ENCODE data around the gene LYSMD1. TPM values are rescaled to one million over a fixed set of nuclear protein-coding genes. Genes with fewer than 3 reads are reported as not detected.

LYSMD1 gene
- total and polyA plus RNA-seq, 2 of the 8 experiments (the other 6 are each of a cell fraction or from before 2014, with no cell fraction given): 2.4 to 6.0 TPM

GRCh38 chr1:151128800-151129199 is 36.9 kb downstream of the LYSMD1 start:
- Histone ChIP-seq H3K4me1 (replicated peaks in 1 of 4; ENCODE audit: control insufficient read depth in 3 of 4, insufficient read depth in 4 of 4, low read length in 3 of 4) (peaks cover 0 to 13% (median 10%) of the 10 kb centered on the region in 4 experiments; a peak in 6 of 7 replicates), H3K56ac (replicated peaks; ENCODE audit: insufficient read length, low read depth, low read length) (no peak overlapping the region), H3K14ac (ENCODE audit: insufficient read length) (no peak overlapping the region), H3K9me3 (ENCODE audit: insufficient read depth in 2 of 2, low read depth in 1 of 2, low read length in 1 of 2) (no peaks in the 10 kb centered on the region), H3K18ac (ENCODE audit: extremely low read depth, low read length) (no peak overlapping the region), H3K4ac (replicated peaks; ENCODE audit: insufficient read length, low read depth, low read length) (no peak overlapping the region), H2BK120ac (replicated peaks; ENCODE audit: low read depth, low read length) (no peak overlapping the region), H3K4me2 (ENCODE audit: insufficient read depth in 1 of 2, low read depth in 2 of 2, low read length in 2 of 2) (no peak overlapping the region), H3K23ac (ENCODE audit: insufficient read length) (no peak overlapping the region), H2AK5ac (ENCODE audit: low read depth, low read length) (no peak overlapping the region), H3K79me2 (ENCODE audit: control insufficient read depth in 1 of 2, insufficient read depth in 2 of 2, low read length in 2 of 2) (no peaks in the 10 kb centered on the region), H3K4me3 (ENCODE audit: extremely low read depth in 1 of 4, insufficient read depth in 2 of 4, low read depth in 3 of 4, low read length in 4 of 4) (no peak overlapping the region), H2BK20ac (ENCODE audit: low read length) (no peak overlapping the region), H3K23me2 (ENCODE audit: low read depth, low read length) (peaks cover 15% of the 10 kb centered on the region), H4K8ac (ENCODE audit: extremely low read depth, insufficient read depth, low read length) (no peak overlapping the region), H3K79me1 (ENCODE audit: low read depth, low read length) (no peaks in the 10 kb centered on the region), H4K91ac (replicated peaks; ENCODE audit: insufficient read length, low read length) (no peak overlapping the region), H3K27me3 (replicated peaks in 1 of 4; ENCODE audit: control insufficient read depth in 3 of 4, extremely low read depth in 1 of 4, insufficient read depth in 3 of 4, low read length in 3 of 4) (peaks cover 0 to 25% (median 18%) of the 10 kb centered on the region in 4 experiments; a peak in 5 of 7 replicates), H3K9ac (replicated peaks in 1 of 4; ENCODE audit: extremely low read depth in 1 of 4, low read depth in 3 of 4, low read length in 3 of 4) (no peak overlapping the region), H2AFZ (ENCODE audit: low read length) (no peak overlapping the region), H2BK5ac (ENCODE audit: low read depth, low read length) (no peak overlapping the region), H3K36me3 (ENCODE audit: control insufficient read depth in 2 of 4, insufficient read depth in 4 of 4, low read length in 3 of 4) (no peaks in the 10 kb centered on the region), H2BK15ac (ENCODE audit: low read length) (no peak overlapping the region), H4K5ac (ENCODE audit: insufficient read length, low read depth, low read length) (no peak overlapping the region), H3K27ac (ENCODE audit: low read depth, low read length) (no peak overlapping the region), H4K20me1 (replicated peaks in 1 of 2; ENCODE audit: control insufficient read depth in 1 of 2, insufficient read depth in 2 of 2, low read length in 2 of 2) (peaks cover 0 to 2% of the 10 kb centered on the region in 2 experiments), H2BK12ac (ENCODE audit: low read depth, low read length) (no peak overlapping the region)
- TF ChIP-seq CREB1 (IDR thresholded peaks at IDR 0.05) (no peak), EGR1 (IDR thresholded peaks at IDR 0.05; ENCODE audit: borderline replicate concordance, low read depth, low read length) (no peak), EP300 (IDR thresholded peaks at IDR 0.05; ENCODE audit: borderline replicate concordance in 1 of 2, low read depth in 2 of 2, low read length in 2 of 2) (no peak), CEBPB (IDR thresholded peaks at IDR 0.05; ENCODE audit: low read depth, low read length) (no peak)
- WGBS, 2 experiments (ENCODE audit: extremely low coverage in 1 of 2, insufficient coverage in 1 of 2, insufficient read length in 1 of 2, insufficient replicate concordance in 2 of 2, low coverage in 1 of 2, low lambda C conversion rate in 2 of 2, missing lambda C conversion rate in 1 of 2): 84% methylated on average over 6 of the region's 6 CpGs; no CpG with 5 or more reads in 1 of the 2 experiments
- ChIA-PET POLR2A (ENCODE audit: partially characterized antibody) (interaction anchor here (0.6 to 9.8 kb wide), 4 partner anchors 16 to 208 kb away, joined by 3 to 124 read pairs (median 4); partner anchors contain the start of gene SEMA6C), CTCF (ENCODE audit: partially characterized antibody) (interaction anchor here (0.6 to 1.9 kb wide), 4 partner anchors 20 to 425 kb away, joined by 3 to 7 read pairs (median 4); no protein-coding TSS in a partner anchor)
- no peak for FAIRE-seq
- DNase-seq (ENCODE audit: low read depth in 1 of 2, low spot score in 2 of 2): no peak
